ENCODE data around the gene LRRC4C. TPM values are rescaled to one million over a fixed set of nuclear protein-coding genes. Genes with fewer than 3 reads are reported as not detected.

The LRRC4C gene
- total and polyA plus RNA-seq, 2 donors (not counting 3 experiments of a cell fraction or from before 2014, with no cell fraction given) = not detected

- dilution Hi-C loops (cut with MboI; ENCODE audit: extremely low pct_ligation_motif_present, low sequenced_read_pairs) = no loop called here
- CTCF ChIA-PET = no interaction called here
These were observed 1272.8 kb downstream of the LRRC4C start for GRCh38 chr11:40186437-40187263.

More at GRCh38 chr11:40186437-40187263, 1272.8 kb downstream of the LRRC4C start:
- no peaks in the 10 kb centered on the region for H3K36me3 ChIP-seq (ENCODE audit: control insufficient read depth in 2 of 2, extremely low read depth in 1 of 2, insufficient read depth in 2 of 2, low read length in 2 of 2)
- H3K4me1 ChIP-seq (ENCODE audit: control insufficient read depth, extremely low read depth, insufficient read depth, low read length) = no peaks in the 10 kb centered on the region
- H4K20me1 ChIP-seq (replicated peaks; ENCODE audit: control insufficient read depth, extremely low read depth, insufficient read depth, low read length) = no peaks in the 10 kb centered on the region
- no peak for TF ChIP-seq EZH2 (IDR thresholded peaks at IDR 0.05; ENCODE audit: borderline replicate concordance, low read depth, low read length, severe bottlenecking)
- no peak for TF ChIP-seq POLR2A (IDR thresholded peaks at IDR 0.05; ENCODE audit: low read depth, low read length)
- no peak for TF ChIP-seq FOS (IDR thresholded peaks at IDR 0.05; ENCODE audit: borderline replicate concordance, insufficient read depth, low read length)
- no peak for TF ChIP-seq GATA2 (IDR thresholded peaks at IDR 0.05; ENCODE audit: insufficient read depth, insufficient read length, low read depth, low read length)
- TF ChIP-seq MAX (IDR thresholded peaks at IDR 0.05; ENCODE audit: insufficient read depth, insufficient read length) = no peak
- no peak for TF ChIP-seq JUN (IDR thresholded peaks at IDR 0.05; ENCODE audit: borderline replicate concordance, insufficient read depth, insufficient read length, low read depth)
- no peak for TF ChIP-seq CTCF (IDR thresholded peaks at IDR 0.05; ENCODE audit: extremely low read depth in 1 of 2, insufficient read depth in 1 of 2, low read depth in 1 of 2, low read length in 2 of 2)
- no peak for TF ChIP-seq MYC (IDR thresholded peaks at IDR 0.05; ENCODE audit: low read depth, low read length)
- TF ChIP-seq POLR2AphosphoS5 (IDR thresholded peaks at IDR 0.05; ENCODE audit: insufficient read depth, low read depth, low read length) = no peak
- H3K27me3 ChIP-seq (ENCODE audit: control insufficient read depth in 2 of 2, insufficient read depth in 2 of 2, low read length in 2 of 2) = no peaks in the 10 kb centered on the region
- intact Hi-C loops (cut with micrococcal nuclease) = no loop called here
- H3K79me2 ChIP-seq (ENCODE audit: control insufficient read depth, insufficient read depth, low read length) = no peaks in the 10 kb centered on the region
- no peaks in the 10 kb centered on the region for H3K9me1 ChIP-seq (replicated peaks; ENCODE audit: control insufficient read depth, extremely low read depth, insufficient read depth, low read length)
- H3K9ac ChIP-seq (replicated peaks; ENCODE audit: extremely low read depth, insufficient read depth, low read length) = no peak overlapping the region
- POLR2A ChIA-PET = no interaction called here
- no peak for FAIRE-seq
- no peak overlapping the region for H2AFZ ChIP-seq (ENCODE audit: low read depth, low read length)
- BruUV-seq (replicated peaks) = no TSS peak
- no peak for DNase-seq (ENCODE audit: low read depth, low spot score)
- H3K4me2 ChIP-seq (ENCODE audit: insufficient read depth, low read length) = no peak overlapping the region
- H3K4me3 ChIP-seq (replicated peaks in 1 of 3; ENCODE audit: insufficient read depth in 1 of 3, low read depth in 1 of 3, low read length in 3 of 3) = no peak overlapping the region
- H3K27ac ChIP-seq (ENCODE audit: insufficient read depth, low read depth, low read length) = no peak overlapping the region
- H3K9me3 ChIP-seq (replicated peaks; ENCODE audit: control insufficient read depth, insufficient read depth, low read length) = no peaks in the 10 kb centered on the region

All from endothelial cell of umbilical vein (primary cell).